Tibial nerve (tissue), 3 donors: ENCODE results near the gene TIAM1.

Experiments used
- POLR2A ChIP-seq, 2 donors: fragments of 450-650 bp; IDR thresholded peaks; one replicate each; pipeline ENCODE4 v1.6.1; 2017; ENCODE audit warnings: antibody characterized with exemption in 2 of 2, mild to moderate bottlenecking in 2 of 2, moderate library complexity in 2 of 2
- TF ChIP-seq, protein P1 (sequence below), 5 experiments: fragments of 200-600 bp in 3 of 5; fragments of 450-650 bp in 2 of 5; sonication (generic) in 3 of 5; IDR thresholded peaks; one replicate each; pipeline ENCODE4 v1.5.1; 2016 to 2019; ENCODE audit warnings: antibody characterized with exemption in 5 of 5, mild to moderate bottlenecking in 3 of 5, moderate library complexity in 2 of 5

DNA sequence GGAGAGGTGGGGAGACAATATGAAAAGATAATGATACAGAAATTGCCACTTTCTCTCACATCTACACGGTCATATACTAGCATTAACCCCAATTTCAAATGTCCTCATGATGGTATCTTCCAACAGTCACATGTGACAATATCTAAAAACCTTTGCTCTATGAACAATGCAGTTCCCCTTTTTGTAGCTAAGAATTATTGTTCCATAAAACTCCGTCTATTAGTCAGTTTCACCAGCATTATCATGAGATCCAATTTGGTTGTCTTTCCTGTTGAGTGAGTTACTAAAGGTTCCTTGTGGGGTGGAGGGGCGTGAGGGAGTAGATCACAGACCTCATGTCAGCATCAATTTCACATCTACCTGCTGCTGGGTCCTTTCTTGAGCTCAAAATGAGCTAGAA is 1.7 kb downstream of the TIAM1 start:
- TF ChIP-seq POLR2A (IDR thresholded peaks at IDR 0.05) = no peak
- TF ChIP-seq, protein P1, sequence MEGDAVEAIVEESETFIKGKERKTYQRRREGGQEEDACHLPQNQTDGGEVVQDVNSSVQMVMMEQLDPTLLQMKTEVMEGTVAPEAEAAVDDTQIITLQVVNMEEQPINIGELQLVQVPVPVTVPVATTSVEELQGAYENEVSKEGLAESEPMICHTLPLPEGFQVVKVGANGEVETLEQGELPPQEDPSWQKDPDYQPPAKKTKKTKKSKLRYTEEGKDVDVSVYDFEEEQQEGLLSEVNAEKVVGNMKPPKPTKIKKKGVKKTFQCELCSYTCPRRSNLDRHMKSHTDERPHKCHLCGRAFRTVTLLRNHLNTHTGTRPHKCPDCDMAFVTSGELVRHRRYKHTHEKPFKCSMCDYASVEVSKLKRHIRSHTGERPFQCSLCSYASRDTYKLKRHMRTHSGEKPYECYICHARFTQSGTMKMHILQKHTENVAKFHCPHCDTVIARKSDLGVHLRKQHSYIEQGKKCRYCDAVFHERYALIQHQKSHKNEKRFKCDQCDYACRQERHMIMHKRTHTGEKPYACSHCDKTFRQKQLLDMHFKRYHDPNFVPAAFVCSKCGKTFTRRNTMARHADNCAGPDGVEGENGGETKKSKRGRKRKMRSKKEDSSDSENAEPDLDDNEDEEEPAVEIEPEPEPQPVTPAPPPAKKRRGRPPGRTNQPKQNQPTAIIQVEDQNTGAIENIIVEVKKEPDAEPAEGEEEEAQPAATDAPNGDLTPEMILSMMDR (IDR thresholded peaks at IDR 0.05) = no peak
